K562 (cell line): Measurements from ENCODE around the gene WT1. TPM values are rescaled to one million over a fixed set of nuclear protein-coding genes. Genes with fewer than 3 reads are reported as not detected.
A peak's percentile ranks its signal among the peaks of the same experiment; 100 is the strongest.

ENCODE experiments used
- ATAC-seq: fragments of 200-7000 bp; cut with Tn5 transposase; 3 replicates; pipeline ENCODE4 v1.9.1; 2020; ENCODE audit warnings: moderate library complexity
- BruUV-seq: library from RNA; stranded (reverse); fragments of 400-500 nt; replicated peaks from 2 replicates; lab custom pipeline; 2021; lab: Mats Ljungman, UMichigan
- CTCF ChIA-PET: fragments of 300-600 bp; formaldehyde crosslinking; extraction: SDS; loops from one replicate; lab custom pipeline; 2021; ENCODE audit warnings: low intra/inter-chr PET ratio; lab: Yijun Ruan, JAX
- POLR2A ChIA-PET: fragments of 300-600, 350-650 bp; sonication (Branson Sonifier 250); formaldehyde crosslinking; extraction: SDS; loops from one replicate; lab custom pipeline; 2021; ENCODE audit warnings: antibody characterized with exemption, inconsistent platforms; lab: Yijun Ruan, JAX
- DNase-seq, 4 experiments: peaks; one replicate each; pipeline versions ENCODE4 v3.0.0 to v3.0.0-alpha.2; 2011 to 2018; ENCODE audit warnings: low spot score in 3 of 4, mixed read lengths in 3 of 4; ENCODE audit errors: extremely low read depth in 1 of 4
- FAIRE-seq: peaks from 2 replicates; lab custom pipeline; 2011; peaks lifted over from hg19 to GRCh38; lab: Jason Lieb, UNC
- H2AFZ ChIP-seq: 2 replicates; pipeline ENCODE4 v1.6.0; 2011; ENCODE audit warnings: low read depth, low read length, control low read depth, inconsistent platforms
- H3K27ac ChIP-seq: fragments of 200-600 bp; 3 replicates; pipeline ENCODE4 v1.8.0; 2011; ENCODE audit warnings: low read depth, mild to moderate bottlenecking, control low read depth, inconsistent platforms, low read length, moderate library complexity, mixed read lengths; ENCODE audit errors: extremely low read depth
- H3K27me3 ChIP-seq, 2 experiments: fragments of 300-600 bp in 1 of 2; 2 replicates in 1 of 2; 3 replicates in 1 of 2; pipeline versions ENCODE4 v1.6.0 to v1.8.0; 2011; ENCODE audit warnings: inconsistent platforms in 2 of 2, low read length in 2 of 2, mild to moderate bottlenecking in 1 of 2, mixed read lengths in 1 of 2, moderate library complexity in 1 of 2; ENCODE audit not compliant: control insufficient read depth in 2 of 2, insufficient read depth in 2 of 2
- H3K36me3 ChIP-seq: fragments of 300-600 bp; 3 replicates; pipeline ENCODE4 v1.8.0; 2011; ENCODE audit warnings: mild to moderate bottlenecking, low read length, inconsistent platforms; ENCODE audit not compliant: control insufficient read depth, insufficient read depth
- H3K4me1 ChIP-seq, 2 experiments: fragments of 200-600 bp in 1 of 2; replicated peaks in 1 of 2; 2 replicates in 1 of 2; 3 replicates in 1 of 2; pipeline versions ENCODE4 v1.5.1 to v1.8.0; 2011; ENCODE audit warnings: inconsistent platforms in 2 of 2, low read length in 2 of 2, mild to moderate bottlenecking in 1 of 2, mixed read lengths in 1 of 2, moderate library complexity in 1 of 2; ENCODE audit not compliant: control insufficient read depth in 2 of 2, insufficient read depth in 2 of 2
- H3K4me2 ChIP-seq: 2 replicates; pipeline ENCODE4 v1.6.1; 2011; ENCODE audit warnings: low read length, control low read depth, inconsistent platforms, mixed read lengths; ENCODE audit not compliant: insufficient read depth
- H3K4me3 ChIP-seq: fragments of 200-600 bp; sonication (generic), shearing (Covaris generic); 2 replicates; pipeline ENCODE4 v1.5.1; 2016; ENCODE audit warnings: control low read depth, inconsistent platforms
- H3K79me2 ChIP-seq: fragments of 200-600 bp; 3 replicates; pipeline ENCODE4 v1.8.0; 2011; ENCODE audit warnings: low read length, inconsistent platforms; ENCODE audit not compliant: control insufficient read depth, insufficient read depth
- H3K9ac ChIP-seq, 2 experiments: 2 replicates each; pipeline versions ENCODE4 v1.6.0 to v1.6.1; 2011; ENCODE audit warnings: low read depth in 2 of 2, low read length in 2 of 2, control low read depth in 1 of 2, inconsistent platforms in 1 of 2, mild to moderate bottlenecking in 1 of 2, mixed read lengths in 1 of 2; ENCODE audit not compliant: insufficient read depth in 1 of 2
- H3K9me1 ChIP-seq: one replicate; pipeline ENCODE4 v1.6.0; 2011; ENCODE audit warnings: inconsistent platforms, mild to moderate bottlenecking, low read length, moderate library complexity; ENCODE audit not compliant: control insufficient read depth, insufficient read depth
- H3K9me3 ChIP-seq: replicated peaks from 2 replicates; pipeline ENCODE4 v1.5.1; 2011; ENCODE audit warnings: low read depth, low read length, inconsistent platforms; ENCODE audit not compliant: control insufficient read depth, insufficient read depth
- H4K20me1 ChIP-seq: replicated peaks from 2 replicates; pipeline ENCODE4 v1.6.1; 2011; ENCODE audit warnings: low read length, inconsistent platforms, mixed read lengths; ENCODE audit not compliant: control insufficient read depth, insufficient read depth
- ARID1B ChIP-seq: fragments of 450-650 bp; IDR thresholded peaks from 2 replicates; pipeline ENCODE4 v1.6.1; 2016; ENCODE audit warnings: antibody characterized with exemption, mild to moderate bottlenecking, inconsistent platforms
- CEBPG ChIP-seq, 3 experiments: fragments of 200-800 bp in 1 of 3; sonication (Bioruptor generic) in 1 of 3; sonication (generic) in 1 of 3; formaldehyde crosslinking in 1 of 3; IDR thresholded peaks in 2 of 3; conservative IDR thresholded peaks in 1 of 3; 2 replicates each; pipeline versions ENCODE4 v1.6.1 to v1.8.0; 2016 to 2022; ENCODE audit warnings: missing compliant biosample characterization in 2 of 3, missing genetic modification characterization in 2 of 3, mild to moderate bottlenecking in 1 of 3, missing genetic modification reagents in 1 of 3
- CREB1 ChIP-seq, 2 experiments: sonication (generic) in 1 of 2; formaldehyde crosslinking in 1 of 2; IDR thresholded peaks; 2 replicates each; pipeline versions ENCODE4 v1.6.1 to v1.8.0; 2012 to 2022; ENCODE audit warnings: inconsistent platforms in 1 of 2, mild to moderate bottlenecking in 1 of 2, missing genetic modification reagents in 1 of 2, moderate library complexity in 1 of 2
- FOSL1 ChIP-seq: fragments of 200-800 bp; sonication (Bioruptor generic); conservative IDR thresholded peaks from 2 replicates; pipeline ENCODE4 v1.6.1; 2016; ENCODE audit warnings: missing genetic modification characterization, missing compliant biosample characterization
- JUND ChIP-seq, 2 experiments: IDR thresholded peaks; 2 replicates in 1 of 2; 3 replicates in 1 of 2; pipeline ENCODE4 v1.6.1; 2011; ENCODE audit warnings: borderline replicate concordance in 2 of 2, low read depth in 2 of 2, low read length in 2 of 2, improper control_type of control experiment in 1 of 2, missing biosample characterization in 1 of 2, missing genetic modification characterization in 1 of 2, missing genetic modification reagents in 1 of 2
- MAFG ChIP-seq: fragments of 450-650 bp; conservative IDR thresholded peaks from 2 replicates; pipeline ENCODE4 v1.6.1; 2016; ENCODE audit warnings: missing genetic modification characterization, missing compliant biosample characterization
- MEIS2 ChIP-seq: fragments of 450-650 bp; IDR thresholded peaks from 2 replicates; pipeline ENCODE4 v1.6.1; 2014; ENCODE audit warnings: mild to moderate bottlenecking; ENCODE audit not compliant: partially characterized antibody
- NR2C2 ChIP-seq, 2 experiments: fragments of 200-800 bp in 1 of 2; sonication (Bioruptor generic) in 1 of 2; sonication (generic) in 1 of 2; formaldehyde crosslinking in 1 of 2; IDR thresholded peaks; 2 replicates each; pipeline versions ENCODE4 v1.6.1 to v1.8.0; 2016 to 2022; ENCODE audit warnings: mild to moderate bottlenecking in 1 of 2, missing compliant biosample characterization in 1 of 2, missing genetic modification characterization in 1 of 2, missing genetic modification reagents in 1 of 2
- TRIM24 ChIP-seq, 2 experiments: fragments of 450-650 bp; IDR thresholded peaks; 2 replicates each; pipeline ENCODE4 v1.6.1; 2016
- ZNF212 ChIP-seq: fragments of 450-650 bp; formaldehyde crosslinking; IDR thresholded peaks from 2 replicates; pipeline ENCODE4 v1.4.0; 2020; ENCODE audit warnings: mild to moderate bottlenecking
- ZNF696 ChIP-seq: fragments of 250-450 bp; sonication (Bioruptor Pico); conservative IDR thresholded peaks from 2 replicates; pipeline ENCODE4 v1.4.0; 2020; ENCODE audit warnings: mild to moderate bottlenecking, moderate library complexity
- ZZZ3 ChIP-seq: fragments of 450-650 bp; IDR thresholded peaks from 2 replicates; pipeline ENCODE4 v1.6.1; 2016; ENCODE audit warnings: antibody characterized with exemption, mild to moderate bottlenecking, moderate library complexity
- WGBS: fragments of 100-300 bp; shearing (Covaris generic); methylation state at CpG from one replicate; pipeline ENCODE4 v1.1.6; 2016; ENCODE audit warnings: low coverage, mixed read lengths; ENCODE audit not compliant: insufficient coverage; ENCODE audit errors: missing lambda C conversion rate; 5-methylcytosine and 5-hydroxymethylcytosine counted together
- in situ Hi-C: fragments of 300-500 bp; cut with MboI; formaldehyde crosslinking; loops from 4 replicates; pipeline ENCODE4 v1.15.0; 2018; ENCODE audit warnings: inconsistent platforms, mixed read lengths
- intact Hi-C: fragments of 100-400 bp; cut with micrococcal nuclease; formaldehyde crosslinking; loops from 2 replicates; pipeline ENCODE4 v1.14.2; 2022
- polyA plus RNA-seq, 8 experiments: library from polyadenylated mRNA; depleted of rRNA in 4 of 8; stranded (reverse) in 5 of 8; unstranded in 3 of 8; fragments of >200 nt; fragmentation: Nextera tagmentation in 2 of 8; fragmentation: Illumina TruSeq in 1 of 8; extraction: Ambion mirVana in 2 of 8; extraction: Trizol in 1 of 8; gene quantifications; 2 replicates each; pipeline versions ENCODE4 v1.2.1 to v1.2.3, GENCODE V29; 2011 to 2014; ENCODE audit warnings: inconsistent platforms in 1 of 8, missing spikeins in 1 of 8
- total RNA-seq, 7 experiments: library from RNA; depleted of rRNA in 6 of 7; stranded (reverse); fragments of >200 nt in 6 of 7; fragmentation: Illumina TruSeq in 2 of 7; extraction: Trizol in 2 of 7; gene quantifications; 2 replicates each; pipeline versions ENCODE4 v1.2.1 to v1.2.3, GENCODE V29; 2011 to 2021; ENCODE audit warnings: low replicate concordance in 1 of 7
- TF ChIP-seq, protein P1 (sequence below), 2 experiments: IDR thresholded peaks in 1 of 2; conservative IDR thresholded peaks in 1 of 2; 2 replicates each; pipeline ENCODE4 v1.6.1; 2016; ENCODE audit warnings: low read depth in 2 of 2, mild to moderate bottlenecking in 1 of 2, missing compliant biosample characterization in 1 of 2, missing genetic modification characterization in 1 of 2, moderate library complexity in 1 of 2
- TF ChIP-seq, protein P2 (sequence below), 2 experiments: fragments of 450-650 bp in 1 of 2; IDR thresholded peaks; 2 replicates each; pipeline ENCODE4 v1.6.1; 2011 to 2017; ENCODE audit warnings: low read depth in 2 of 2, antibody characterized with exemption in 1 of 2, borderline replicate concordance in 1 of 2, low read length in 1 of 2, mild to moderate bottlenecking in 1 of 2, mixed read lengths in 1 of 2; ENCODE audit not compliant: control insufficient read depth in 1 of 2

Gene WT1
- total and polyA plus RNA-seq, 9 of the 15 experiments (the other 6 are each of a cell fraction or from before 2014, with no cell fraction given) = 7.1 to 33.8 (median 19.4) TPM

DNA sequence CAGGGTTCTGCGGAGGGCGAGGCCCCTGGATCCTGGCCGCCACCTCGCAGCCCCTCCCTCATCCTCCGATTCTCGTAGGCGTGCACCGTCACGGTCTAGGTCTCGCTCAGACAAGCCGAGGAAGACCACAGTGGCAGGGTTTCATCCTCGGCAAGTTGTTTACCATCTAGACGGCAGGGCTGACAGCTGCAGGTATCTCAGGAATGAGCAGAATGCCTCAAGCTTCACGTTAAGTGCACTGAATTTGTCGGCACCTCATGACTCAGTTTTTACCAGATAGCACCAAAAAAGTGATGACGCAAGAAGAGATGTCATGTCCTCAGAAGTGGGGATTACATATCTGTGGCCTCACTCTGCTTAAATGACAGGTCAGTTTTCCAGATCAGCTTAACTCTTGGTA is 35.1 kb downstream of the WT1 start:
- H2AFZ ChIP-seq = no peak overlapping the region
- no peaks in the 10 kb centered on the region for H4K20me1 ChIP-seq
- in situ Hi-C loops (no loop called here), intact Hi-C loops (no loop called here)
- no peaks in the 10 kb centered on the region for H3K9me1 ChIP-seq
- H3K4me3 ChIP-seq = no peak overlapping the region
- no peaks in the 10 kb centered on the region for H3K9me3 ChIP-seq
- no peak overlapping the region for H3K27ac ChIP-seq
- H3K4me2 ChIP-seq = no peak overlapping the region
- peaks cover 77% of the 10 kb centered on the region for H3K36me3 ChIP-seq
- no peaks in the 10 kb centered on the region for H3K4me1 ChIP-seq
- H3K27me3 ChIP-seq = no peaks in the 10 kb centered on the region
- DNase-seq (peak in 1 of 4 experiments; percentile 12), ATAC-seq (peak; percentile 45), FAIRE-seq (no peak)
- WGBS = 80% methylated on average over 12 of the region's 16 CpGs
- ChIA-PET CTCF (no interaction called here), POLR2A (interaction anchor here (0.8 kb wide), 1 partner anchor 26 kb away, joined by 3 read pairs; no protein-coding TSS in a partner anchor)
- H3K9ac ChIP-seq = no peak overlapping the region
- no peaks in the 10 kb centered on the region for H3K79me2 ChIP-seq
- no TSS peak for BruUV-seq
- TF ChIP-seq MAFG (tag) (0 out of 2 replicates have a peak, but pooled peaks have one; percentile 13), MEIS2 (peak; percentile 61), FOSL1 (peak; percentile 38; the same call in 1 of the 2 replicates), ARID1B (0 out of 2 replicates have a peak, but pooled peaks have one; percentile 24), NR2C2 (CRISPR knock-in tag; IDR thresholded peaks at IDR 0.05) (no peak), NR2C2 (tag; IDR thresholded peaks at IDR 0.05) (no peak), CREB1 (IDR thresholded peaks at IDR 0.05) (no peak), CREB1 (CRISPR knock-in tag; IDR thresholded peaks at IDR 0.05) (0 out of 2 replicates have a peak, but pooled peaks have one; percentile 34), TRIM24 (IDR thresholded peaks at IDR 0.05) (peak; percentile 40 to 57; a peak in 2 of 4 replicates), JUND (IDR thresholded peaks at IDR 0.05; ENCODE audit: borderline replicate concordance, low read depth, low read length) (peak; percentile 76), JUND (tag; IDR thresholded peaks at IDR 0.05; ENCODE audit: borderline replicate concordance, low read depth, low read length) (no peak; the same call in 2 of the 3 replicates), ZNF212 (CRISPR knock-in tag) (no peak), ZNF696 (no peak), ZZZ3 (no peak), CEBPG (CRISPR knock-in tag; IDR thresholded peaks at IDR 0.05) (peak; percentile 82), CEBPG (tag; conservative IDR thresholded peaks at IDR 0.05 in 1 of 2, IDR thresholded peaks at IDR 0.05 in 1 of 2) (peak; percentile 71 to 91)
- TF ChIP-seq, protein P1, sequence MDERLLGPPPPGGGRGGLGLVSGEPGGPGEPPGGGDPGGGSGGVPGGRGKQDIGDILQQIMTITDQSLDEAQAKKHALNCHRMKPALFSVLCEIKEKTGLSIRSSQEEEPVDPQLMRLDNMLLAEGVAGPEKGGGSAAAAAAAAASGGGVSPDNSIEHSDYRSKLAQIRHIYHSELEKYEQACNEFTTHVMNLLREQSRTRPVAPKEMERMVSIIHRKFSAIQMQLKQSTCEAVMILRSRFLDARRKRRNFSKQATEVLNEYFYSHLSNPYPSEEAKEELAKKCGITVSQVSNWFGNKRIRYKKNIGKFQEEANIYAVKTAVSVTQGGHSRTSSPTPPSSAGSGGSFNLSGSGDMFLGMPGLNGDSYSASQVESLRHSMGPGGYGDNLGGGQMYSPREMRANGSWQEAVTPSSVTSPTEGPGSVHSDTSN (CRISPR knock-in tag; IDR thresholded peaks at IDR 0.05; ENCODE audit: low read depth) = no peak
- TF ChIP-seq, protein P1 (tag; conservative IDR thresholded peaks at IDR 0.05; ENCODE audit: low read depth) = 0 out of 2 replicates have a peak, but pooled peaks have one; percentile 9
- TF ChIP-seq, protein P2, sequence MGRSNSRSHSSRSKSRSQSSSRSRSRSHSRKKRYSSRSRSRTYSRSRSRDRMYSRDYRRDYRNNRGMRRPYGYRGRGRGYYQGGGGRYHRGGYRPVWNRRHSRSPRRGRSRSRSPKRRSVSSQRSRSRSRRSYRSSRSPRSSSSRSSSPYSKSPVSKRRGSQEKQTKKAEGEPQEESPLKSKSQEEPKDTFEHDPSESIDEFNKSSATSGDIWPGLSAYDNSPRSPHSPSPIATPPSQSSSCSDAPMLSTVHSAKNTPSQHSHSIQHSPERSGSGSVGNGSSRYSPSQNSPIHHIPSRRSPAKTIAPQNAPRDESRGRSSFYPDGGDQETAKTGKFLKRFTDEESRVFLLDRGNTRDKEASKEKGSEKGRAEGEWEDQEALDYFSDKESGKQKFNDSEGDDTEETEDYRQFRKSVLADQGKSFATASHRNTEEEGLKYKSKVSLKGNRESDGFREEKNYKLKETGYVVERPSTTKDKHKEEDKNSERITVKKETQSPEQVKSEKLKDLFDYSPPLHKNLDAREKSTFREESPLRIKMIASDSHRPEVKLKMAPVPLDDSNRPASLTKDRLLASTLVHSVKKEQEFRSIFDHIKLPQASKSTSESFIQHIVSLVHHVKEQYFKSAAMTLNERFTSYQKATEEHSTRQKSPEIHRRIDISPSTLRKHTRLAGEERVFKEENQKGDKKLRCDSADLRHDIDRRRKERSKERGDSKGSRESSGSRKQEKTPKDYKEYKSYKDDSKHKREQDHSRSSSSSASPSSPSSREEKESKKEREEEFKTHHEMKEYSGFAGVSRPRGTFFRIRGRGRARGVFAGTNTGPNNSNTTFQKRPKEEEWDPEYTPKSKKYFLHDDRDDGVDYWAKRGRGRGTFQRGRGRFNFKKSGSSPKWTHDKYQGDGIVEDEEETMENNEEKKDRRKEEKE (IDR thresholded peaks at IDR 0.05; ENCODE audit: borderline replicate concordance in 1 of 2, control insufficient read depth in 1 of 2, low read depth in 2 of 2, low read length in 1 of 2) = no peak
